HepG2 (cell line): Measurements from ENCODE around the gene ARPC1B. TPM values are rescaled to one million over a fixed set of nuclear protein-coding genes. Genes with fewer than 3 reads are reported as not detected.

Experiments
- ATAC-seq: fragments of 200-7000 bp; cut with Tn5 transposase; 3 replicates; pipeline ENCODE4 v1.9.1; 2020; ENCODE audit warnings: mild to moderate bottlenecking, moderate library complexity
- BruUV-seq: library from RNA; stranded (reverse); fragments of 400-500 nt; replicated peaks from 2 replicates; lab custom pipeline; 2021; lab: Mats Ljungman, UMichigan
- CTCF ChIA-PET: fragments of 300-600 bp; formaldehyde crosslinking; extraction: SDS; loops from one replicate; lab custom pipeline; 2021; ENCODE audit warnings: low total read pairs, inconsistent platforms, low intra/inter-chr PET ratio; lab: Yijun Ruan, JAX
- POLR2A ChIA-PET: fragments of 350-600 bp; sonication (Branson Sonifier 250); formaldehyde crosslinking; loops from one replicate; lab custom pipeline; 2020; ENCODE audit warnings: antibody characterized with exemption, inconsistent platforms; lab: Yijun Ruan, JAX
- DNase-seq: peaks from one replicate; pipeline ENCODE4 v3.0.0-alpha.2; 2015; ENCODE audit warnings: low spot score
- FAIRE-seq: peaks from 3 replicates; lab custom pipeline; 2011; peaks lifted over from hg19 to GRCh38; lab: Jason Lieb, UNC
- H2AFZ ChIP-seq: one replicate; pipeline ENCODE4 v1.6.1; 2011; ENCODE audit warnings: low read length, inconsistent platforms
- H3K27ac ChIP-seq: fragments of 300-600 bp; 3 replicates; pipeline ENCODE4 v1.8.0; 2011; ENCODE audit warnings: mixed run types, mild to moderate bottlenecking, mixed read lengths, low read length, inconsistent platforms; ENCODE audit not compliant: insufficient read depth; ENCODE audit errors: extremely low read length
- H3K27me3 ChIP-seq, 2 experiments: fragments of 200-600 bp in 1 of 2; 2 replicates in 1 of 2; 3 replicates in 1 of 2; pipeline versions ENCODE4 v1.6.0 to v1.8.0; 2011; ENCODE audit warnings: low read length in 2 of 2, mild to moderate bottlenecking in 2 of 2, moderate library complexity in 2 of 2, inconsistent platforms in 1 of 2; ENCODE audit not compliant: insufficient read depth in 2 of 2, control insufficient read depth in 1 of 2
- H3K36me3 ChIP-seq, 2 experiments: fragments of 200-600 bp in 1 of 2; replicated peaks in 1 of 2; 2 replicates in 1 of 2; 3 replicates in 1 of 2; pipeline versions ENCODE4 v1.5.1 to v1.8.0; 2011; ENCODE audit warnings: low read length in 2 of 2, inconsistent platforms in 1 of 2; ENCODE audit not compliant: insufficient read depth in 2 of 2, control insufficient read depth in 1 of 2
- H3K4me1 ChIP-seq: 2 replicates; pipeline ENCODE4 v1.5.1; 2012; ENCODE audit warnings: low read length, inconsistent platforms; ENCODE audit not compliant: insufficient read depth
- H3K4me2 ChIP-seq: 2 replicates; pipeline ENCODE4 v1.6.0; 2011; ENCODE audit warnings: low read depth, low read length, inconsistent platforms
- H3K4me3 ChIP-seq, 3 experiments: fragments of 200-600 bp in 1 of 3; sonication (generic), shearing (Covaris generic) in 1 of 3; replicated peaks in 1 of 3; 2 replicates each; pipeline ENCODE4 v1.5.1; 2011 to 2016; ENCODE audit warnings: low read length in 3 of 3, inconsistent platforms in 2 of 3, low read depth in 2 of 3, mild to moderate bottlenecking in 2 of 3, control low read depth in 1 of 3, mixed read lengths in 1 of 3; ENCODE audit not compliant: insufficient read depth in 1 of 3
- H3K79me2 ChIP-seq: one replicate; pipeline ENCODE4 v1.6.1; 2011; ENCODE audit warnings: low read length, inconsistent platforms; ENCODE audit not compliant: insufficient read depth
- H3K9ac ChIP-seq: 2 replicates; pipeline ENCODE4 v1.6.0; 2011; ENCODE audit warnings: mild to moderate bottlenecking, low read depth, low read length, inconsistent platforms; ENCODE audit not compliant: insufficient read depth
- H3K9me3 ChIP-seq: 2 replicates; pipeline ENCODE4 v1.5.1; 2012; ENCODE audit warnings: mild to moderate bottlenecking, low read length
- H4K20me1 ChIP-seq: 2 replicates; pipeline ENCODE4 v1.6.0; 2011; ENCODE audit warnings: inconsistent platforms, mild to moderate bottlenecking, low read length, moderate library complexity; ENCODE audit not compliant: insufficient read depth
- ERF ChIP-seq: IDR thresholded peaks from 2 replicates; pipeline ENCODE4 v1.6.1; 2018; ENCODE audit warnings: missing biosample characterization, missing genetic modification reagents
- NFRKB ChIP-seq: fragments of 450-650 bp; IDR thresholded peaks from 2 replicates; pipeline ENCODE4 v1.6.1; 2017
- RBM39 ChIP-seq: fragments of 200-400 bp; formaldehyde crosslinking; IDR thresholded peaks from one replicate; pipeline ENCODE4 v1.6.1; 2018; ENCODE audit warnings: antibody characterized with exemption, mild to moderate bottlenecking, low read depth, low read length; ENCODE audit not compliant: poor library complexity, severe bottlenecking
- ZC3H4 ChIP-seq: sonication (generic); formaldehyde crosslinking; IDR thresholded peaks from 2 replicates; pipeline ENCODE4 v1.4.0; 2020; ENCODE audit warnings: missing genetic modification reagents, borderline replicate concordance
- WGBS: methylation state at CpG from one replicate; pipeline ENCODE4 v1.1.6; 2017; ENCODE audit warnings: low lambda C conversion rate; 5-methylcytosine and 5-hydroxymethylcytosine counted together
- in situ Hi-C: cut with HindIII; loops from 2 replicates; pipeline ENCODE4 v1.10.0; 2017; ENCODE audit warnings: low pct_unique_long_range_greater_than_20kb; ENCODE audit not compliant: extremely low pct_ligation_motif_present
- intact Hi-C: fragments of 100-400 bp; cut with micrococcal nuclease; formaldehyde crosslinking; loops from one replicate; pipeline ENCODE4 v1.10.0; 2022; ENCODE audit not compliant: unreplicated experiment
- polyA plus RNA-seq, 8 experiments: library from polyadenylated mRNA; depleted of rRNA in 3 of 8; stranded (reverse) in 7 of 8; unstranded in 1 of 8; fragments of >200 nt; fragmentation: Illumina TruSeq in 4 of 8; extraction: Trizol in 4 of 8; gene quantifications; 2 replicates each; pipeline versions ENCODE4 v1.2.1 to v1.2.3, GENCODE V29; 2011 to 2016; ENCODE audit warnings: low read depth in 4 of 8, missing spikeins in 1 of 8, mixed read lengths in 1 of 8; ENCODE audit not compliant: insufficient read depth in 1 of 8
- total RNA-seq, 5 experiments: library from RNA; depleted of rRNA; stranded (reverse); fragments of >200 nt; fragmentation: Illumina TruSeq; extraction: Trizol; gene quantifications; 2 replicates each; pipeline ENCODE4 v1.2.3, GENCODE V29; 2016; ENCODE audit warnings: low read depth in 1 of 5
- TF ChIP-seq, protein P1 (sequence below): sonication (generic); formaldehyde crosslinking; IDR thresholded peaks from 2 replicates; pipeline ENCODE4 v1.9.0; 2022; ENCODE audit warnings: missing genetic modification reagents, mild to moderate bottlenecking, borderline replicate concordance
- TF ChIP-seq, protein P2 (sequence below): sonication (generic); formaldehyde crosslinking; IDR thresholded peaks from 2 replicates; pipeline ENCODE4 v1.4.0; 2020; ENCODE audit warnings: missing genetic modification reagents

ARPC1B gene
- total and polyA plus RNA-seq, 2 of the 13 experiments (the other 11 are each of a cell fraction or from before 2014, with no cell fraction given) = 72.9 to 89.1 TPM

DNA sequence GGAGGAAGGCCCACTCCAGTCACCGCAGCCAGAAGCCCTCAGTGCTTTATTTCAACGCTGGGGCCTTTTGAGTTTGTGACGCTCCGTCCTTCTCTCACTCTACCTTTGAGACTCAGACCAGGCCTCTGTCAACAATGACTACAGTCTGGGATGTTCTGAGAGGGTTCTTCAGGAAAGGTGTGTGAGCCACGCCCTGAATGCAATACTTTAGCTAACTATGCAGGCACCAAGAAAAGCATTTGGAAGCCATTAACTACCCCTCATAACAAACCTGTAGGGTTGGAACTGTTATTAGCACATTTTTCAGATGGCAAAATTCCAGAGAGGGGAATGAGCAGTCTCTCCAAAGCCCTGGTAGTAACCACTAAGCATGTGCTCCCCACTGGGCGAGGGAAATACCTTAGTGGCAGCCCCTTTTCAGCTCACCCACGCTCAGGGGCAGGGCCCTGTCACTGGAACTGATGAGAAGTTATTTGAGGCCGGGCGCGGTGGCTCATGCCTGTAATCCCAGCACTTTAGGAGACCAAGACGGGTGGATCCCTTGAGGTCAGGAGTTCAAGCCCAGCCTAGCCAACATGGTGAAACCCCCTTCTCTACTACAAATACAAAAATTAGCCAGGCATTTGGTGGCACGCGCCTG lies 5.7 kb upstream of the ARPC1B start:
- Histone ChIP-seq H4K20me1 (no peaks in the 10 kb centered on the region), H3K36me3 (peaks cover 5 to 25% of the 10 kb centered on the region in 2 experiments; a peak in 4 of 5 replicates), H3K4me1 (peaks cover 26% of the 10 kb centered on the region), H3K9me3 (no peaks in the 10 kb centered on the region), H3K79me2 (no peaks in the 10 kb centered on the region), H3K27ac (no peak overlapping the region), H3K4me3 (no peak overlapping the region), H3K27me3 (no peaks in the 10 kb centered on the region), H2AFZ (no peak overlapping the region), H3K4me2 (no peak overlapping the region), H3K9ac (no peak overlapping the region)
- TF ChIP-seq ZC3H4 (CRISPR knock-in tag) = no peak
- TF ChIP-seq RBM39 = no peak
- no peak for TF ChIP-seq ERF
- TF ChIP-seq, protein P1, sequence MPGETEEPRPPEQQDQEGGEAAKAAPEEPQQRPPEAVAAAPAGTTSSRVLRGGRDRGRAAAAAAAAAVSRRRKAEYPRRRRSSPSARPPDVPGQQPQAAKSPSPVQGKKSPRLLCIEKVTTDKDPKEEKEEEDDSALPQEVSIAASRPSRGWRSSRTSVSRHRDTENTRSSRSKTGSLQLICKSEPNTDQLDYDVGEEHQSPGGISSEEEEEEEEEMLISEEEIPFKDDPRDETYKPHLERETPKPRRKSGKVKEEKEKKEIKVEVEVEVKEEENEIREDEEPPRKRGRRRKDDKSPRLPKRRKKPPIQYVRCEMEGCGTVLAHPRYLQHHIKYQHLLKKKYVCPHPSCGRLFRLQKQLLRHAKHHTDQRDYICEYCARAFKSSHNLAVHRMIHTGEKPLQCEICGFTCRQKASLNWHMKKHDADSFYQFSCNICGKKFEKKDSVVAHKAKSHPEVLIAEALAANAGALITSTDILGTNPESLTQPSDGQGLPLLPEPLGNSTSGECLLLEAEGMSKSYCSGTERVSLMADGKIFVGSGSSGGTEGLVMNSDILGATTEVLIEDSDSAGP (CRISPR knock-in tag) = no peak
- TF ChIP-seq, protein P2, sequence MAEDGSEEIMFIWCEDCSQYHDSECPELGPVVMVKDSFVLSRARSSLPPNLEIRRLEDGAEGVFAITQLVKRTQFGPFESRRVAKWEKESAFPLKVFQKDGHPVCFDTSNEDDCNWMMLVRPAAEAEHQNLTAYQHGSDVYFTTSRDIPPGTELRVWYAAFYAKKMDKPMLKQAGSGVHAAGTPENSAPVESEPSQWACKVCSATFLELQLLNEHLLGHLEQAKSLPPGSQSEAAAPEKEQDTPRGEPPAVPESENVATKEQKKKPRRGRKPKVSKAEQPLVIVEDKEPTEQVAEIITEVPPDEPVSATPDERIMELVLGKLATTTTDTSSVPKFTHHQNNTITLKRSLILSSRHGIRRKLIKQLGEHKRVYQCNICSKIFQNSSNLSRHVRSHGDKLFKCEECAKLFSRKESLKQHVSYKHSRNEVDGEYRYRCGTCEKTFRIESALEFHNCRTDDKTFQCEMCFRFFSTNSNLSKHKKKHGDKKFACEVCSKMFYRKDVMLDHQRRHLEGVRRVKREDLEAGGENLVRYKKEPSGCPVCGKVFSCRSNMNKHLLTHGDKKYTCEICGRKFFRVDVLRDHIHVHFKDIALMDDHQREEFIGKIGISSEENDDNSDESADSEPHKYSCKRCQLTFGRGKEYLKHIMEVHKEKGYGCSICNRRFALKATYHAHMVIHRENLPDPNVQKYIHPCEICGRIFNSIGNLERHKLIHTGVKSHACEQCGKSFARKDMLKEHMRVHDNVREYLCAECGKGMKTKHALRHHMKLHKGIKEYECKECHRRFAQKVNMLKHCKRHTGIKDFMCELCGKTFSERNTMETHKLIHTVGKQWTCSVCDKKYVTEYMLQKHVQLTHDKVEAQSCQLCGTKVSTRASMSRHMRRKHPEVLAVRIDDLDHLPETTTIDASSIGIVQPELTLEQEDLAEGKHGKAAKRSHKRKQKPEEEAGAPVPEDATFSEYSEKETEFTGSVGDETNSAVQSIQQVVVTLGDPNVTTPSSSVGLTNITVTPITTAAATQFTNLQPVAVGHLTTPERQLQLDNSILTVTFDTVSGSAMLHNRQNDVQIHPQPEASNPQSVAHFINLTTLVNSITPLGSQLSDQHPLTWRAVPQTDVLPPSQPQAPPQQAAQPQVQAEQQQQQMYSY = no peak
- no peak for TF ChIP-seq NFRKB
- in situ Hi-C loops = no loop called here
- 95% methylated on average over 13 of the region's 13 CpGs for WGBS
- FAIRE-seq (no peak), DNase-seq (no peak), ATAC-seq (no peak)
- BruUV-seq = no TSS peak
- ChIA-PET CTCF (no interaction called here), POLR2A (no interaction called here)
- intact Hi-C loops = no loop called here
